HepG2 (cell line): ENCODE data around the gene NOL4L. TPM values are rescaled to one million over a fixed set of nuclear protein-coding genes. Genes with fewer than 3 reads are reported as not detected.
A peak's percentile ranks its signal among the peaks of the same experiment; 100 is the strongest.

Experiments
- EP300 ChIP-seq, 3 experiments: sonication (generic) in 1 of 3; formaldehyde crosslinking in 1 of 3; IDR thresholded peaks; 2 replicates each; pipeline versions ENCODE4 v1.5.1 to v1.6.1; 2011 to 2020; ENCODE audit warnings: low read depth in 2 of 3, low read length in 2 of 3, borderline replicate concordance in 1 of 3, improper control_type of control experiment in 1 of 3, mild to moderate bottlenecking in 1 of 3, missing genetic modification reagents in 1 of 3, moderate library complexity in 1 of 3
- ETV5 ChIP-seq: IDR thresholded peaks from 2 replicates; pipeline ENCODE4 v1.6.1; 2018; ENCODE audit warnings: missing biosample characterization, missing genetic modification reagents, inconsistent platforms, borderline replicate concordance
- FIP1L1 ChIP-seq: fragments of 200-400 bp; formaldehyde crosslinking; IDR thresholded peaks from 2 replicates; pipeline ENCODE4 v1.6.1; 2018; ENCODE audit warnings: low read depth, mild to moderate bottlenecking, low read length, moderate library complexity, borderline replicate concordance; ENCODE audit not compliant: insufficient read depth
- GABPA ChIP-seq, 2 experiments: IDR thresholded peaks; 2 replicates each; pipeline ENCODE4 v1.6.1; 2011 to 2016; ENCODE audit warnings: low read depth in 2 of 2, low read length in 1 of 2, missing biosample characterization in 1 of 2, missing genetic modification characterization in 1 of 2
- HIVEP1 ChIP-seq: sonication (generic); formaldehyde crosslinking; IDR thresholded peaks from 2 replicates; pipeline ENCODE4 v1.4.0; 2020; ENCODE audit warnings: mild to moderate bottlenecking, missing genetic modification reagents
- HMG20A ChIP-seq: IDR thresholded peaks from 2 replicates; pipeline ENCODE4 v1.6.1; 2016; ENCODE audit warnings: borderline replicate concordance
- HMG20B ChIP-seq: conservative IDR thresholded peaks from 2 replicates; pipeline ENCODE4 v1.6.1; 2016; ENCODE audit warnings: missing genetic modification reagents, missing compliant biosample characterization
- HNF4A ChIP-seq: sonication (generic); formaldehyde crosslinking; IDR thresholded peaks from 2 replicates; pipeline ENCODE4 v1.4.0; 2020; ENCODE audit warnings: missing genetic modification reagents
- HOXD1 ChIP-seq: sonication (generic); formaldehyde crosslinking; IDR thresholded peaks from 2 replicates; pipeline ENCODE4 v1.5.0; 2020; ENCODE audit warnings: missing genetic modification reagents
- NCOA2 ChIP-seq: sonication (generic); formaldehyde crosslinking; IDR thresholded peaks from 2 replicates; pipeline ENCODE4 v1.8.0; 2022; ENCODE audit warnings: inconsistent platforms
- NFIC ChIP-seq: IDR thresholded peaks from 2 replicates; pipeline ENCODE4 v1.6.1; 2012; ENCODE audit warnings: mild to moderate bottlenecking, low read length, inconsistent platforms
- NONO ChIP-seq, 2 experiments: fragments of 450-650 bp in 1 of 2; sonication (generic) in 1 of 2; formaldehyde crosslinking in 1 of 2; IDR thresholded peaks in 1 of 2; conservative IDR thresholded peaks in 1 of 2; 2 replicates each; pipeline versions ENCODE4 v1.6.1 to v1.8.0; 2017 to 2022; ENCODE audit warnings: mild to moderate bottlenecking in 1 of 2, missing genetic modification reagents in 1 of 2, moderate library complexity in 1 of 2
- NR1H2 ChIP-seq: sonication (generic); formaldehyde crosslinking; IDR thresholded peaks from 2 replicates; pipeline ENCODE4 v1.8.1; 2022; ENCODE audit warnings: low read depth, missing genetic modification reagents, borderline replicate concordance
- SRSF9 ChIP-seq: fragments of 200-400 bp; formaldehyde crosslinking; IDR thresholded peaks from 2 replicates; pipeline ENCODE4 v1.6.1; 2018; ENCODE audit warnings: borderline replicate concordance, mild to moderate bottlenecking, low read depth, low read length; ENCODE audit not compliant: insufficient read depth, poor library complexity, severe bottlenecking
- SUZ12 ChIP-seq: fragments of 150-350 bp; IDR thresholded peaks from 2 replicates; pipeline ENCODE4 v1.6.1; 2014; ENCODE audit warnings: low read depth, low read length
- ZBTB4 ChIP-seq: sonication (generic); formaldehyde crosslinking; IDR thresholded peaks from 2 replicates; pipeline ENCODE4 v1.4.0; 2020; ENCODE audit warnings: missing genetic modification reagents, mild to moderate bottlenecking, borderline replicate concordance
- ZBTB42 ChIP-seq: sonication (generic); formaldehyde crosslinking; IDR thresholded peaks from 2 replicates; pipeline ENCODE4 v1.5.0; 2020; ENCODE audit warnings: mild to moderate bottlenecking, missing genetic modification reagents
- ZNF556 ChIP-seq: sonication (generic); formaldehyde crosslinking; IDR thresholded peaks from 2 replicates; pipeline ENCODE4 v1.4.0; 2020; ENCODE audit warnings: mild to moderate bottlenecking, missing genetic modification reagents, borderline replicate concordance
- ZNF678 ChIP-seq: sonication (generic); formaldehyde crosslinking; IDR thresholded peaks from 2 replicates; pipeline ENCODE4 v1.4.0; 2020; ENCODE audit warnings: mild to moderate bottlenecking, missing genetic modification reagents
- ZNF703 ChIP-seq: sonication (generic); formaldehyde crosslinking; IDR thresholded peaks from 2 replicates; pipeline ENCODE4 v1.5.1; 2020; ENCODE audit warnings: missing genetic modification reagents, mild to moderate bottlenecking, moderate library complexity, borderline replicate concordance
- ZNF724P ChIP-seq: sonication (generic); formaldehyde crosslinking; IDR thresholded peaks from 2 replicates; pipeline ENCODE4 v1.8.0; 2022; ENCODE audit warnings: missing genetic modification reagents, borderline replicate concordance
- ZNF773 ChIP-seq: sonication (generic); formaldehyde crosslinking; IDR thresholded peaks from 2 replicates; pipeline ENCODE4 v1.4.0; 2020; ENCODE audit warnings: missing genetic modification reagents, borderline replicate concordance
- polyA plus RNA-seq, 8 experiments: library from polyadenylated mRNA; depleted of rRNA in 3 of 8; stranded (reverse) in 7 of 8; unstranded in 1 of 8; fragments of >200 nt; fragmentation: Illumina TruSeq in 4 of 8; extraction: Trizol in 4 of 8; gene quantifications; 2 replicates each; pipeline versions ENCODE4 v1.2.1 to v1.2.3, GENCODE V29; 2011 to 2016; ENCODE audit warnings: low read depth in 4 of 8, missing spikeins in 1 of 8, mixed read lengths in 1 of 8; ENCODE audit not compliant: insufficient read depth in 1 of 8
- total RNA-seq, 5 experiments: library from RNA; depleted of rRNA; stranded (reverse); fragments of >200 nt; fragmentation: Illumina TruSeq; extraction: Trizol; gene quantifications; 2 replicates each; pipeline ENCODE4 v1.2.3, GENCODE V29; 2016; ENCODE audit warnings: low read depth in 1 of 5
- TF ChIP-seq, protein P1 (sequence below): sonication (generic); formaldehyde crosslinking; IDR thresholded peaks from 2 replicates; pipeline ENCODE4 v1.8.1; 2023; ENCODE audit warnings: missing genetic modification reagents, inconsistent platforms, borderline replicate concordance

The NOL4L gene
- total and polyA plus RNA-seq, 2 of the 13 experiments (the other 11 are each of a cell fraction or from before 2014, with no cell fraction given): 16.6 to 35.4 TPM

- TF ChIP-seq ZBTB4 (CRISPR knock-in tag) (no peak), NONO (IDR thresholded peaks at IDR 0.05) (no peak), NONO (CRISPR knock-in tag; conservative IDR thresholded peaks at IDR 0.05) (no peak), SUZ12 (no peak), SRSF9 (no peak), HNF4A (0 out of 2 replicates have a peak, but pooled peaks have one; percentile 6), FIP1L1 (no peak), EP300 (IDR thresholded peaks at IDR 0.05; ENCODE audit: low read depth in 2 of 2, low read length in 2 of 2) (peak in 1 of 2 experiments; percentile 50; a peak in 2 of 4 replicates), EP300 (CRISPR knock-in tag; IDR thresholded peaks at IDR 0.05; ENCODE audit: borderline replicate concordance) (no peak), GABPA (IDR thresholded peaks at IDR 0.05; ENCODE audit: low read depth, low read length) (no peak), GABPA (CRISPR knock-in tag; IDR thresholded peaks at IDR 0.05; ENCODE audit: low read depth) (peak; percentile 33), HMG20A (CRISPR knock-in tag) (no peak), ZBTB42 (no peak), ZNF703 (CRISPR knock-in tag) (no peak), ZNF678 (CRISPR knock-in tag) (no peak), HIVEP1 (CRISPR knock-in tag) (no peak), NR1H2 (CRISPR knock-in tag) (no peak), HMG20B (CRISPR knock-in tag) (no peak), NCOA2 (CRISPR knock-in tag) (peak; percentile 27; the same call in 1 of the 2 replicates), NFIC (no peak), HOXD1 (0 out of 2 replicates have a peak, but pooled peaks have one; percentile 34), ZNF773 (CRISPR knock-in tag) (no peak), ETV5 (peak; percentile 79; the same call in 1 of the 2 replicates), ZNF724P (CRISPR knock-in tag) (no peak), ZNF556 (CRISPR knock-in tag) (no peak)
- TF ChIP-seq, protein P1, sequence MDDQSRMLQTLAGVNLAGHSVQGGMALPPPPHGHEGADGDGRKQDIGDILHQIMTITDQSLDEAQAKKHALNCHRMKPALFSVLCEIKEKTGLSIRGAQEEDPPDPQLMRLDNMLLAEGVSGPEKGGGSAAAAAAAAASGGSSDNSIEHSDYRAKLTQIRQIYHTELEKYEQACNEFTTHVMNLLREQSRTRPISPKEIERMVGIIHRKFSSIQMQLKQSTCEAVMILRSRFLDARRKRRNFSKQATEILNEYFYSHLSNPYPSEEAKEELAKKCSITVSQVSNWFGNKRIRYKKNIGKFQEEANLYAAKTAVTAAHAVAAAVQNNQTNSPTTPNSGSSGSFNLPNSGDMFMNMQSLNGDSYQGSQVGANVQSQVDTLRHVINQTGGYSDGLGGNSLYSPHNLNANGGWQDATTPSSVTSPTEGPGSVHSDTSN (CRISPR knock-in tag): no peak
Measured at GRCh38 chr20:32570401-32571190, 14.5 kb downstream of the NOL4L start (continued).
